IMR-90 (cell line): ENCODE measurements around the gene SOCS3. TPM values are rescaled to one million over a fixed set of nuclear protein-coding genes. Genes with fewer than 3 reads are reported as not detected.

Source experiments
- ATAC-seq: fragments of 200-7000 bp; cut with Tn5 transposase; 2 replicates; pipeline ENCODE4 v1.9.1; 2020; ENCODE audit warnings: low read depth, mild to moderate bottlenecking, moderate library complexity
- BruUV-seq: library from RNA; stranded (reverse); fragments of 400-500 nt; replicated peaks from 2 replicates; lab custom pipeline; 2021; lab: Mats Ljungman, UMichigan
- CTCF ChIA-PET: fragments of 300-600 bp; formaldehyde crosslinking; extraction: SDS; loops from one replicate; lab custom pipeline; 2021; ENCODE audit warnings: antibody characterized with exemption; lab: Yijun Ruan, JAX
- POLR2A ChIA-PET: fragments of 300-600 bp; sonication (Branson Sonifier 250); formaldehyde crosslinking; loops from one replicate; lab custom pipeline; 2022; ENCODE audit warnings: antibody characterized with exemption; ENCODE audit not compliant: unreplicated experiment; lab: Charles Lee
- DNase-seq: peaks from one replicate; pipeline ENCODE4 v3.0.0; 2013
- H2AFZ ChIP-seq: replicated peaks from 2 replicates; pipeline ENCODE3; 2013; ENCODE audit warnings: low read length, mild to moderate bottlenecking; ENCODE audit not compliant: poor library complexity
- H2AK5ac ChIP-seq: 2 replicates; pipeline ENCODE4 v1.6.1; 2013; ENCODE audit warnings: low read depth, low read length, inconsistent platforms
- H2AK9ac ChIP-seq: replicated peaks from 2 replicates; pipeline ENCODE3; 2013; ENCODE audit warnings: mild to moderate bottlenecking, low read depth, low read length, moderate library complexity; ENCODE audit not compliant: poor library complexity
- H2BK120ac ChIP-seq: 2 replicates; pipeline ENCODE4 v1.6.1; 2013; ENCODE audit warnings: low read depth, low read length, inconsistent platforms
- H2BK15ac ChIP-seq: 3 replicates; pipeline ENCODE4 v1.6.1; 2013; ENCODE audit warnings: low read depth, low read length, inconsistent platforms
- H2BK20ac ChIP-seq: 2 replicates; pipeline ENCODE4 v1.6.1; 2013; ENCODE audit warnings: low read depth, mild to moderate bottlenecking, inconsistent platforms, low read length, moderate library complexity
- H2BK5ac ChIP-seq: 2 replicates; pipeline ENCODE4 v1.6.1; 2013; ENCODE audit warnings: mild to moderate bottlenecking, low read depth, low read length, inconsistent platforms; ENCODE audit not compliant: poor library complexity, severe bottlenecking
- H3K14ac ChIP-seq: replicated peaks from 2 replicates; pipeline ENCODE4 v1.6.1; 2013; ENCODE audit warnings: low read depth, low read length, inconsistent platforms
- H3K18ac ChIP-seq: 2 replicates; pipeline ENCODE4 v1.6.1; 2013; ENCODE audit warnings: low read depth, low read length, control low read depth
- H3K23ac ChIP-seq: 2 replicates; pipeline ENCODE4 v1.6.1; 2013; ENCODE audit warnings: low read depth, low read length, inconsistent platforms
- H3K27ac ChIP-seq: 2 replicates; pipeline ENCODE4 v1.5.1; 2013; ENCODE audit warnings: mild to moderate bottlenecking, control low read depth, low read length; ENCODE audit not compliant: insufficient read depth
- H3K27me3 ChIP-seq: 2 replicates; pipeline ENCODE4 v1.6.1; 2013; ENCODE audit warnings: low read length; ENCODE audit not compliant: control insufficient read depth, insufficient read depth
- H3K36me3 ChIP-seq: 2 replicates; pipeline ENCODE4 v1.6.1; 2013; ENCODE audit warnings: low read length, mixed read lengths; ENCODE audit not compliant: control insufficient read depth, insufficient read depth
- H3K4ac ChIP-seq: 2 replicates; pipeline ENCODE4 v1.6.1; 2013; ENCODE audit warnings: low read depth, low read length, inconsistent platforms
- H3K4me1 ChIP-seq: 2 replicates; pipeline ENCODE4 v1.6.1; 2013; ENCODE audit warnings: low read length, mixed read lengths; ENCODE audit not compliant: control insufficient read depth, insufficient read depth
- H3K4me2 ChIP-seq: 2 replicates; pipeline ENCODE4 v1.6.1; 2013; ENCODE audit warnings: low read depth, mild to moderate bottlenecking, control low read depth, low read length, moderate library complexity
- H3K4me3 ChIP-seq: 2 replicates; pipeline ENCODE4 v1.5.1; 2013; ENCODE audit warnings: low read depth, mild to moderate bottlenecking, control low read depth, low read length, moderate library complexity; ENCODE audit not compliant: insufficient read depth
- H3K56ac ChIP-seq: 2 replicates; pipeline ENCODE4 v1.6.1; 2013; ENCODE audit warnings: low read length, inconsistent platforms; ENCODE audit not compliant: insufficient read depth; ENCODE audit errors: extremely low read depth
- H3K79me1 ChIP-seq, 2 experiments: 2 replicates each; pipeline ENCODE4 v1.6.1; 2013; ENCODE audit warnings: low read length in 2 of 2, inconsistent platforms in 1 of 2, low read depth in 1 of 2
- H3K9ac ChIP-seq: 2 replicates; pipeline ENCODE4 v1.6.1; 2013; ENCODE audit warnings: low read depth, low read length, control low read depth
- H3K9me1 ChIP-seq: 2 replicates; pipeline ENCODE4 v1.6.1; 2013; ENCODE audit warnings: low read length, inconsistent platforms; ENCODE audit not compliant: insufficient read depth
- H3K9me3 ChIP-seq: 2 replicates; pipeline ENCODE4 v1.6.1; 2013; ENCODE audit warnings: low read length; ENCODE audit not compliant: control insufficient read depth, insufficient read depth
- H4K20me1 ChIP-seq: 2 replicates; pipeline ENCODE4 v1.6.1; 2013; ENCODE audit warnings: low read length, inconsistent platforms; ENCODE audit not compliant: insufficient read depth
- H4K5ac ChIP-seq: 2 replicates; pipeline ENCODE4 v1.6.1; 2013; ENCODE audit warnings: mild to moderate bottlenecking, low read depth, low read length, control low read depth
- H4K8ac ChIP-seq, 2 experiments: 2 replicates each; pipeline ENCODE4 v1.6.1; 2013; ENCODE audit warnings: low read depth in 2 of 2, low read length in 2 of 2, control low read depth in 1 of 2, inconsistent platforms in 1 of 2
- H4K91ac ChIP-seq: 2 replicates; pipeline ENCODE4 v1.6.1; 2013; ENCODE audit warnings: low read depth, low read length, inconsistent platforms; ENCODE audit not compliant: insufficient read depth
- ELK1 ChIP-seq: fragments of 150-350 bp; IDR thresholded peaks from 2 replicates; pipeline ENCODE4 v1.6.1; 2016; ENCODE audit warnings: low read depth, mild to moderate bottlenecking, low read length, moderate library complexity, borderline replicate concordance
- MAZ ChIP-seq: IDR thresholded peaks from 2 replicates; pipeline ENCODE4 v1.6.1; 2012; ENCODE audit warnings: low read depth, mild to moderate bottlenecking, low read length, improper control_type of control experiment, moderate library complexity, borderline replicate concordance
- USF2 ChIP-seq: fragments of 150-350 bp; IDR thresholded peaks from 2 replicates; pipeline ENCODE4 v1.6.1; 2017; ENCODE audit warnings: mild to moderate bottlenecking, antibody characterized with exemption, low read length, low read depth
- WGBS, 2 experiments: methylation state at CpG; one replicate each; pipeline versions ENCODE4 v1.1.5 to v1.1.7; 2013; ENCODE audit warnings: missing lambda C conversion rate in 2 of 2; ENCODE audit not compliant: insufficient read length in 1 of 2; ENCODE audit errors: extremely low coverage in 2 of 2; 5-methylcytosine and 5-hydroxymethylcytosine counted together
- dilution Hi-C: fragments of 300-500 bp; cut with HindIII; formaldehyde crosslinking; loops from one replicate; pipeline ENCODE4 v1.14.3; 2018; ENCODE audit warnings: low sequenced_read_pairs; ENCODE audit not compliant: unreplicated experiment
- in situ Hi-C: fragments of 300-500 bp; cut with MboI; formaldehyde crosslinking; loops from 3 replicates; pipeline ENCODE4 v1.14.3; 2019; ENCODE audit warnings: low sequenced_read_pairs, inconsistent platforms, mixed read lengths
- intact Hi-C: fragments of 100-400 bp; cut with micrococcal nuclease; formaldehyde crosslinking; loops from 2 replicates; pipeline ENCODE4 v1.10.0; 2022
- polyA plus RNA-seq, 3 experiments: library from polyadenylated mRNA; depleted of rRNA; stranded (reverse); fragments of >200 nt; gene quantifications; 2 replicates each; pipeline ENCODE4 v1.2.3, GENCODE V29; 2012; ENCODE audit warnings: low replicate concordance in 1 of 3
- total RNA-seq: library from RNA; depleted of rRNA; stranded (reverse); fragments of >200 nt; gene quantifications from 2 replicates; pipeline ENCODE4 v1.2.3, GENCODE V29; 2012

SOCS3 gene
- total and polyA plus RNA-seq, 2 of the 4 experiments (the other 2 are of a cell fraction) = 19.2 to 19.9 TPM

- WGBS, 2 experiments = 77% methylated on average over 8 of the region's 13 CpGs; no CpG with 5 or more reads in 1 of the 2 experiments
- Histone ChIP-seq H3K27ac (peak overlapping the region; percentile 5; the same call in 1 of the 2 replicates), H2BK120ac (peak overlapping the region; percentile 86), H3K36me3 (no peaks in the 10 kb centered on the region), H2AK9ac (peak overlapping the region; percentile 94), H3K4me1 (peaks cover 29% of the 10 kb centered on the region), H3K14ac (peak overlapping the region; percentile 76; the same call in 1 of the 2 replicates), H3K4me3 (no peak overlapping the region), H3K4me2 (no peak overlapping the region), H3K18ac (peak overlapping the region; percentile 8), H3K9ac (no peak overlapping the region), H3K23ac (peak overlapping the region; percentile 59), H3K9me3 (no peaks in the 10 kb centered on the region), H2BK5ac (peak overlapping the region; percentile 2), H2AFZ (peak overlapping the region; percentile 60), H2BK20ac (peak overlapping the region; percentile 90), H3K27me3 (no peaks in the 10 kb centered on the region), H4K20me1 (no peaks in the 10 kb centered on the region), H4K91ac (peak overlapping the region; percentile 83), H2AK5ac (peak overlapping the region; percentile 96), H3K9me1 (peaks cover 25% of the 10 kb centered on the region), H3K56ac (no peak overlapping the region), H4K5ac (peak overlapping the region; percentile 47; the same call in 1 of the 2 replicates), H4K8ac (peak overlapping the region in 1 of 2 experiments; percentile 50), H2BK15ac (peak overlapping the region; percentile 95), H3K79me1 (peaks cover 0 to 9% of the 10 kb centered on the region in 2 experiments; a peak in 1 of 4 replicates), H3K4ac (peak overlapping the region; percentile 81)
- BruUV-seq = no TSS peak
- TF ChIP-seq ELK1 = no peak
- TF ChIP-seq MAZ = peak; percentile 50; the same call in 1 of the 2 replicates
- peak; percentile 12; the same call in 1 of the 2 replicates for TF ChIP-seq USF2
- intact Hi-C loops = loop anchor here (2.0 kb wide), 1 partner anchor 20 kb away; no protein-coding TSS in a partner anchor
- no peak for ATAC-seq
- POLR2A ChIA-PET = no interaction called here
- DNase-seq = no peak
- CTCF ChIA-PET = interaction anchor here (0.7 kb wide), 1 partner anchor 43 kb away, joined by 3 read pairs; no protein-coding TSS in a partner anchor
- in situ Hi-C loops = no loop called here
- dilution Hi-C loops = no loop called here
These were observed 29.2 kb downstream of the SOCS3 start for GRCh38 chr17:78330570-78331224.
